GM18511 (cell line): Measurements from ENCODE around the gene TOMM5.

ENCODE experiments used
- ATAC-seq: cut with Tn5 transposase; IDR thresholded peaks from one replicate; pipeline ENCODE4 v1.9.1; 2021; ENCODE audit warnings: mild to moderate bottlenecking, moderate library complexity; ENCODE audit not compliant: unreplicated experiment

TOMM5 gene

DNA sequence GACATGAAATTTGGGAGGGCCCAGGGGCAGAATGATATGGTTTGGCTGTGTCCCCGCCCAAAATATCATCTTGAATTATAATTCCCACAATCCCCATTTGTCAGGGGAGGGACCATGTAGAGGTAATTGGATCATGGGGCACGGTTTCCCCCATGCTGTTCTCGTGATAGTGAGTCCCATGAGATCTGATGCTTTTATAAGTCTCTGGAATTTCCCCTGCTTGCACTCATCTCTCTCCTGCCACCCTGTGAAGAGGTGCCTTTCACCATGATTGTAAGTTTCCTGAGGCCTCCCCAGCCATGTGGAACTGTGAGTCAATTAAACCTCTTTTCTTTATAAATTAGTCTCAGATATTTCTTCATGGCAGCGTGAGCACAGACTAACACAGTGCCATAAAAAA, 27.5 kb downstream of the TOMM5 start:
- no peak for ATAC-seq

- ATAC-seq: no peak
Measured at GRCh38 chr9:37563806-37564513, 28.4 kb downstream of the TOMM5 start.

DNA sequence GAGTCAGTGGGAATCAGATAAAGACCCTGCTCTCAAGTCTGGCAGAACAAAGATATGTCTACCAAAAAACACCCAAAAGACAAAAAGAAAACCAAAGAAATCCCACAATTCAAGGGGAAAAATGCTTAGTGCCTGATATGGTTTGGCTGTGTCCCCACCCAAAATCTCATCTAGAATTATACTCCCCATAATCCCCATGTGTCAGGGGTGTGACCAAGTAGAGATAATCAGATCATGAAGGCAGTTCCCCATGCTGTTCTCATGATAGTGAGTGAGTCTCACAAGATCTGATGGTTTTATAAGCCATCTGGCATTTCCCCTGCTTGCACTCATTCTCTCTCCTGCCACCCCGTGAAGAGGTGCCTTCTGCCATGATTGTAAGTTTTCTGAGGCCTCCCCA, 29.6 kb downstream of the TOMM5 start:
- no peak for ATAC-seq

DNA sequence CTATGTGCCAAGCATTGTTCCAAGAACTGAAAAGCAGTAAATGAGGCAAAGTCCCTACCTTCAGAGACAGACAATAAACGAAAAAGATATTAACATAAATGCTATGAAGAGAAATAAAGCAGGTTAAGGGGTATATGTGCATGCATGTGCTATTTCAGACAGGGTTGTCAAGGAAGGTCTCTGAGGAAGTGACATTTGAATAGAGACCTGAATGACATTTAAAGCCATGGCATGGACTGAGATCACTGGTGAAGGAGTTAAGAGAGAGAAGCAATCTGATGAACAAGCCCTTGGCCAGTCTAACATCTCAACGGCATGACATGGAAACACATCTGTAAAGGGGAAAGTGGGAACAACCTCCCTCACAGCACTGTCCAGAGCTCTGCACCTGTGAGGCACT, 30.7 kb downstream of the TOMM5 start:
- ATAC-seq: no peak

DNA sequence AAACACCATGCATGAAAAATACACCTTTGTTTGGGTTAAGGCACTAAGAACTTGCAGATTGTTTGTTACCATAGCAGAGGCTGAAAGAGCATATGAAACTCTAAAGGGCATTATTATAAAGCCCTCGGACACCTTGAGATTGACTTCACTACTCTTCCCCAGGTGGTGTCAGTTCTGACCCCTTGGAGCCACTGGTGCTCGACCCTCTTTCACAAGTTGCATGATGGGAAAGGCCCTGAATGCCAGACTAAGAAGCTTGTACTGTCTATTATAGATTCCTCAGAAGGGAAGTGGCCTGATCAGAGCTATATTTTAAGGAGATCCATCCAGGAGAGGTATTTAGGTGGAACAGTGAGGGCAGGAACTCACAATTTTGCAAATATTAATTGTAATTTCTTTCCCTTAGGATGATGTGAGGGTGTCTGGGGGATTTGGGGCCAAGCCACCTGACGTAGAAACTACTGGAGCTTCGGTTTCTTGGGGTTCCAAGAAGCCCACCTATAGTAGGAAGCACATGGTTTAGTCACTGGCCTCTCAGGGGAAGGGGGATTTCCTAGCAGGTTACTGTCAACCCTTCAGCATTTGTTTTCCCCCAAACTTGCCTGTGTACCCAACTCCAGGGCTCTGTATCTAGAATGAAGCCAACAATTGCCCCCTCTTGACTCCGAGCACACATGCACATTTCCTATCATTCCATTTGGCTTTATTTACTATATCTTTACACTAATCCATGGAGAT, 32.4 kb downstream of the TOMM5 start:
- no peak for ATAC-seq

DNA sequence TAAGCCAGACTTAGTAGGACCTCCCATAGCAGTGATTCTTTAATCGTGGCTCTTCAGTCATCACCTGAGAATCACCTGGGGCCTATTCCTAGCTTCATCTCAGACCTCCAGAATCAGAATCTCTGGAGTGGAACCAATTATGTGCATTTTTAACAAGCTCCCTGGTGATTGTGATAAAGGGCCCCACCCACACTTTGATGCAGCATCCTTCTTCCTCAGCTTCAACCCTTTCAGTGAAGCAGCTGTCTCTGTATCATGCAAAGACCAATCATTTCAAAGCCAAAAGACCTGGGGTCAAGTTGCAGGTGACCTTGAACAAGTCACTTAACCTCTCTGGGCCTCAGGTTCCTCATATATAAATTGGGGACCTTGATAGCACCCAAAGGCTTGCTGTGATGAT, 33.3 kb downstream of the TOMM5 start:
- ATAC-seq: no peak

DNA sequence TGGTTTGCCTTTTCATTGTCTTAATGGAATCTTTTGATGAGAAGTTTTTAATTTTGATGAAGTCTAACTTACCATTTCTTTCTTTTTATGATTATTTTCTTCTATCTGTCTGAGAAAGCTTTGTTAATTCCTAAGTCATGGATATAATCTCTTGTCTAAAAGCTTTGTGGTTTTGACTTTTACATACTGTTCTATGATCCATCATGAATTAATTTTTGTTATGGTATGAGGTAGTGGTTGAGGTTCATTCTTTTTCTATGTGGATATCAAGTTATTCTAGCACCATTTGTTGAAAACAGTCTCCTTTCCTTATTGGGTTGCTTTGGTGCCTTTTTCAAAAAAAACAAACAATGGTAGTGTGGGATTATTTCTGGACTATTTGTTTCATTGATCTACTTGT, 36.6 kb downstream of the TOMM5 start:
- ATAC-seq: no peak

DNA sequence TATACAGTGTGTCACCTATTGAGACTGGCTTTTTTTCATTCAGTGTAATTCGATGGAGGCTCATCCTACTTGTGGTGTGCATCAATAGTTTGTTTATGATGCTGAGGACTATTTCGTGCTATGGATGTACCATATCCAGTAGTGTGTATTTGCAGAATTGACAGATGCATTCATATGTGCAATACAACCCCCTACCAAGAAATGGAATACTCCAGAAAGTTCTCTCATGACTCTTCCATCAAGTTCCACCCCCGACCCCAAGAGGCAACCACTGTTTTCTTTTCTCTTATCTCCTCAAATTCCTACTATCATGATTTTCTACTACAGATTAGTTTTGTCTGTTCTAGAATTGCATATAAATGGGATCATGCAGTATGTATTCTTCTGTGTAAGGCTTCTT, 38.1 kb downstream of the TOMM5 start:
- no peak for ATAC-seq

GRCh38 chr9:37551888-37552287, 40.5 kb downstream of the TOMM5 start:
- no peak for ATAC-seq

- ATAC-seq: no peak
Measured at GRCh38 chr9:37551468-37551867, 40.9 kb downstream of the TOMM5 start.

DNA sequence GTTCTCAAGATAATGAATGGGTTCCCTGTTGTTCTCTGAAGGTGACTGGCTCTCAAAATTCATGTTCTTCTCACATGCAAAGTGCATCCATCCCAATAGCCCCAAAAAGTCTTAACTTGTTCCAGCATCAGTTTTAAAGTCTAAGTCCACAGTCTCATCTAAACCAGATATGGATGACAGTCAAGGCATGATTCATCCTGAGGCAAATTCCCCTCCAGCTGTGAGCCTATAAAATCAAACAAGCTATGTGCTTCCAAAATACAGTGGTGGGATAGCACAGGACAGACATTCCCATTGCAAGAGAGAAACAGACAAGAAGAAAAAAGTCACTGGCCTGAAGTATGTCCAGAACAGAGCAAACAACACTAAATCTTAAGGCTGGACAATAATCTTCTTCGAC, 41.6 kb downstream of the TOMM5 start:
- no peak for ATAC-seq

GRCh38 chr9:37549527-37549926, 42.9 kb downstream of the TOMM5 start:
- no peak for ATAC-seq

GRCh38 chr9:37547328-37547878, 45.0 kb downstream of the TOMM5 start:
- ATAC-seq: no peak

GRCh38 chr9:37543468-37543867, 48.9 kb downstream of the TOMM5 start:
- ATAC-seq: no peak

DNA sequence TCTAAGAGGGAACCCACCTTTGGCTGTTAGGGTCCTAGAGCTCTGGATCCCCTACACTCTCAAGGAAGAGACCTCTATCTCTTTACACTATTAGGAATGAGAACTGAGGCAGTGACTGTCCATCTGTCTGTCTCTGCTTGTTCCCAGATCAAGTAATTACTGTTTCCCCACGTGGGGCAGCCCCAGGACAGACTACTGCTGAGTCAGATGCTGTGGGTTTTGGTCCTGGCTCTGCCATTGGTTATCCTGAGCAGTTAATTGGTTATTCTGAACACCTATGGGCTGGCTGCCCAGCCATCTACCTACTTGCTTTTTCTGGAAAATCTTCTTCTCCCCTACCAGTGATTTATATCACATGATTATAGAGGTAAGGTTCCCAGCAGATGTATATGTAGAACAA, 49.5 kb downstream of the TOMM5 start:
- no peak for ATAC-seq

GRCh38 chr9:37542488-37542887, 49.9 kb downstream of the TOMM5 start:
- no peak for ATAC-seq

DNA sequence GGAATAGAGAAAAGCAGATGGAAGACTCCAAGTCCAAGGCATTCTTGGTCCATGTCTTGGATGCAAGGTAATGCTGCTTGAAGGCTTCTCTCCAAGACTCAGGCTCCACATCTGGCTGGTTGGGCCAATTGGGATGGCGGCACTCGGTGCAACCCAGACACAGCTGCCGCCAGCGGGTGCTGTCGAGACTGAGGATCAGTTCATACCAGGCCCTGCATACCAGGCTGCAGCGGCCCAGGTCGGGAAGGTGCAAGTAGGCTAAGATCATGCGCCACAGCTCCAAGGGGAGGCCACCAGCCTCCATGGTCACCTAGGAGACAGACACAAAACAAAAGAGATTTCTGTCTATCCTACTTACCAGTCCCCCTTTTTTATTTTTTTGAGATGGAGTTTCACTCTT, 50.9 kb downstream of the TOMM5 start:
- no peak for ATAC-seq

GRCh38 chr9:37540634-37541033, 51.8 kb downstream of the TOMM5 start:
- ATAC-seq: no peak

- no peak for ATAC-seq
Measured at GRCh38 chr9:37539634-37540033, 52.8 kb downstream of the TOMM5 start.
